ENCODE data around the gene SLC25A13.

SLC25A13 gene

GRCh38 chr7:96080027-96080426 is 241.9 kb downstream of the SLC25A13 start:
- no peak for DNase-seq

DNA sequence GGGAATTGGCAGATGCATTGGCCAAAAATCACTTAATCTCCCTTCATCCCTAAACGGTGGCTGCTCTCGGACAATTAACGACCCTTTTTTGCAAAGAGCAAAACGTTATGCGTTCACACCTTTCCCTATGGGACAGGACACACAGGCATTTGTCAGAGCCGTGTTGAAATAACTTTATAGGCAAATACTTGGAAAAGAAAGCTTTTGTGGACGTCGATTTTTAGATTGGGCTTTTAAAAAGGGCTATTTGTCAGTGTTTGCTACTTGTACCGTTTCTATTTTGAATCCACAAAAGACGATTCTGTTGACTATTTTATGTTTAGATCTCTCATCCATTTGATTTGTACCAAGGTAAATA is 245.6 kb downstream of the SLC25A13 start:
- no peak for DNase-seq

DNA sequence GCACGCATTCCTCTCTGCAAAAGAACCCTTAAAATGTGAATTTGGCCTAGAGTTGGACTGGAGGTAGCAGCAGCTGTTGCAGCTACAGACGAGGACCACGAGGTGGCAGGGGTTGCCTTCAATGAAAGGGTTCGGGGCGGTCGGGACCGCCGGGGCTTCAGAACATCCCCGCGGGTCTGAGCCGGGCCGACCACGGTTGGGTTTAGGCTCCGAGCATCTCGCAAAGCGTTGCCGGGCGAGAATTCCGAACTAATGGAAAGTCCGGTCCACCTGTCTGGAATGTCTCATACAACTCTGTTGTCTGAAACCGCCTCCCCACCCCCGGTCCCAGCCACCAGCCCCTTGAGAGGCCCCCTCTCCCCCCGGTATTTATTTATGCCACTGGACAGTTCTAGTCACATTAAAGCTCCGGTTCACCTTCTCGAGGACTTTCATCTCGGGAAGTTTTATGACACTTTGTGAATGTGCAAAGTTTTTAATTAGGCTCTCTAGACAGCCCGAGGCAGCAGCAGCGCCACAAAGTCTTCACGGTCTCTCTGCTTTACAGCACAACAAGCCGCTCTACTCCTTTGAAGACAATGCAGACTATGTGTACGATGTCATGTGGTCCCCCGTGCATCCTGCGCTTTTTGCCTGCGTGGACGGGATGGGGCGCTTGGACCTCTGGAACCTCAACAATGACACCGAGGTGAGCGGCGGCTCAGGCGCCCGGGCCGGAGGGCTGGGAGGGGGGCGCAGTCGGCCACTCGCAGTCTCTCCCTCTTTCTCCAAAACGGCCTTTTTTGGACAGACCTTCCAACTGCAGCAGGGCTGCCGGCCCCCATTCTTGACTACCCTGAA is 246.2 kb downstream of the SLC25A13 start:
- peak; percentile 58 to 62 for DNase-seq

- no peak for DNase-seq
Observed at GRCh38 chr7:96074871-96075270, 247.0 kb downstream of the SLC25A13 start.

All from activated T-cell treated with anti-CD3 and anti-CD28 coated beads, Interleukin-2, amount 50 U/mL, for 48 hours (primary cell).